Uterus (tissue), 2 donors: Measurements from ENCODE around the gene PRSS3.

ENCODE experiments used
- POLR2A ChIP-seq, 2 donors: fragments of 450-650 bp; IDR thresholded peaks; one replicate each; pipeline ENCODE4 v1.6.1; 2016; ENCODE audit warnings: antibody characterized with exemption in 2 of 2, mild to moderate bottlenecking in 1 of 2, moderate library complexity in 1 of 2
- TF ChIP-seq, protein P1 (sequence below), 4 experiments: fragments of 200-600 bp in 2 of 4; fragments of 450-650 bp in 2 of 4; sonication (generic) in 2 of 4; IDR thresholded peaks; one replicate each; pipeline ENCODE4 v1.5.1; 2016 to 2019; ENCODE audit warnings: antibody characterized with exemption in 4 of 4, mild to moderate bottlenecking in 2 of 4, moderate library complexity in 1 of 4

DNA sequence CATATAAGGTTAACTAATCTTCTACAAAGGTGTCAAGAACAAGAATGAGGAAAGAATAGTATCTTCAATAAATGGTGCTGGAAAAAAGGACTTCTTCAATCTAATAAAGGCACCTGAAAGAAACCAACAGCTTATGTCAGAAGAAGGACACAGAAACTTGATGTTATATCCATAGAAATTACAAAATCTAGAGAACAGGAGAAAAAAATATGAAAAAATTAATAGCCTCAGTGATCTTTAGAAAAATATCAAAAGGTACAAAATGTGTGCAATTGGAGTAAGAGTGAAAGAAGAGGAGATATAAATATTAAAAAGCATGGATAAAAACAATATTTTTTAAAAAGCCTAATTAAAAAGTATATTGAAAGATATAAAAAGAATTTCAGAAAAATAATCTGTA is 18.8 kb upstream of the PRSS3 start:
- TF ChIP-seq, protein P1, sequence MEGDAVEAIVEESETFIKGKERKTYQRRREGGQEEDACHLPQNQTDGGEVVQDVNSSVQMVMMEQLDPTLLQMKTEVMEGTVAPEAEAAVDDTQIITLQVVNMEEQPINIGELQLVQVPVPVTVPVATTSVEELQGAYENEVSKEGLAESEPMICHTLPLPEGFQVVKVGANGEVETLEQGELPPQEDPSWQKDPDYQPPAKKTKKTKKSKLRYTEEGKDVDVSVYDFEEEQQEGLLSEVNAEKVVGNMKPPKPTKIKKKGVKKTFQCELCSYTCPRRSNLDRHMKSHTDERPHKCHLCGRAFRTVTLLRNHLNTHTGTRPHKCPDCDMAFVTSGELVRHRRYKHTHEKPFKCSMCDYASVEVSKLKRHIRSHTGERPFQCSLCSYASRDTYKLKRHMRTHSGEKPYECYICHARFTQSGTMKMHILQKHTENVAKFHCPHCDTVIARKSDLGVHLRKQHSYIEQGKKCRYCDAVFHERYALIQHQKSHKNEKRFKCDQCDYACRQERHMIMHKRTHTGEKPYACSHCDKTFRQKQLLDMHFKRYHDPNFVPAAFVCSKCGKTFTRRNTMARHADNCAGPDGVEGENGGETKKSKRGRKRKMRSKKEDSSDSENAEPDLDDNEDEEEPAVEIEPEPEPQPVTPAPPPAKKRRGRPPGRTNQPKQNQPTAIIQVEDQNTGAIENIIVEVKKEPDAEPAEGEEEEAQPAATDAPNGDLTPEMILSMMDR (IDR thresholded peaks at IDR 0.05) = no peak
- TF ChIP-seq POLR2A (IDR thresholded peaks at IDR 0.05) = no peak
